CD4-positive, alpha-beta T cell treated with Interleukin-1 beta for 1 hour (primary cell): ENCODE measurements around the gene KRTAP22-2.

Experiments
- DNase-seq, 2 donors: peaks; one replicate each; pipeline ENCODE4 v3.0.0-alpha.2; 2020 to 2022

The KRTAP22-2 gene

GRCh38 chr21:30561957-30562356, 28.2 kb downstream of the KRTAP22-2 start:
- DNase-seq, result no peak

- no peak for DNase-seq
These were observed 28.8 kb downstream of the KRTAP22-2 start, which contains the start of gene KRTAP19-7 for GRCh38 chr21:30561264-30561895. KRTAP19-7 (minus strand) TSS chr21:30561314; CDS start chr21:30561289, 25 bp downstream.

- no peak for DNase-seq
These were observed 35.1 kb downstream of the KRTAP22-2 start for GRCh38 chr21:30555095-30555494.

GRCh38 chr21:30552782-30553181, 37.4 kb downstream of the KRTAP22-2 start:
- no peak for DNase-seq

- no peak for DNase-seq
These were observed 48.4 kb downstream of the KRTAP22-2 start, which contains the start of gene KRTAP19-6 for GRCh38 chr21:30541764-30542163. KRTAP19-6 (minus strand) TSS chr21:30541864; CDS start chr21:30541833, 31 bp downstream.
